ENCODE results near the gene CFAP100.

The CFAP100 gene

GRCh38 chr3:126399756-126400155 is 5.0 kb downstream of the CFAP100 start:
- no peak for DNase-seq (ENCODE audit: low spot score)

- DNase-seq (ENCODE audit: low spot score): no peak
Measured at GRCh38 chr3:126401611-126402160, 7.0 kb downstream of the CFAP100 start.

GRCh38 chr3:126402178-126402577 is 7.5 kb downstream of the CFAP100 start:
- DNase-seq (ENCODE audit: low spot score): no peak

GRCh38 chr3:126402666-126403302 is 8.1 kb downstream of the CFAP100 start:
- no peak for DNase-seq (ENCODE audit: low spot score)

- no peak for DNase-seq (ENCODE audit: low spot score)
Measured at GRCh38 chr3:126406389-126407296, 11.9 kb downstream of the CFAP100 start.

GRCh38 chr3:126407412-126408044 is 12.8 kb downstream of the CFAP100 start:
- no peak for DNase-seq (ENCODE audit: low spot score)

- DNase-seq (ENCODE audit: low spot score): no peak
Measured at GRCh38 chr3:126408099-126408498, 13.4 kb downstream of the CFAP100 start.

- no peak for DNase-seq (ENCODE audit: low spot score)
Measured at GRCh38 chr3:126412841-126413692, 18.4 kb downstream of the CFAP100 start.

- no peak for DNase-seq (ENCODE audit: low spot score)
Measured at GRCh38 chr3:126413693-126414080, 19.0 kb downstream of the CFAP100 start.

- DNase-seq (ENCODE audit: low spot score): no peak
Measured at GRCh38 chr3:126414406-126414805, 19.7 kb downstream of the CFAP100 start.

- DNase-seq (ENCODE audit: low spot score): no peak
Measured at GRCh38 chr3:126414961-126415660, 20.4 kb downstream of the CFAP100 start.

- no peak for DNase-seq (ENCODE audit: low spot score)
Measured at GRCh38 chr3:126415661-126416591, 21.2 kb downstream of the CFAP100 start.

- DNase-seq (ENCODE audit: low spot score): no peak
Measured at GRCh38 chr3:126416943-126417342, 22.2 kb downstream of the CFAP100 start.

GRCh38 chr3:126417515-126417914 is 22.8 kb downstream of the CFAP100 start:
- DNase-seq (ENCODE audit: low spot score): no peak

GRCh38 chr3:126417981-126418530 is 23.3 kb downstream of the CFAP100 start:
- DNase-seq (ENCODE audit: low spot score): no peak

- no peak for DNase-seq (ENCODE audit: low spot score)
Measured at GRCh38 chr3:126418661-126419131, 24.0 kb downstream of the CFAP100 start.

- DNase-seq (ENCODE audit: low spot score): no peak
Measured at GRCh38 chr3:126419151-126419703, 24.5 kb downstream of the CFAP100 start.

- DNase-seq (ENCODE audit: low spot score): no peak
Measured at GRCh38 chr3:126419886-126420786, 25.4 kb downstream of the CFAP100 start.
